Naive thymus-derived CD4-positive, alpha-beta T cell (primary cell): ENCODE measurements around the gene XPC. TPM values are rescaled to one million over a fixed set of nuclear protein-coding genes. Genes with fewer than 3 reads are reported as not detected.
A peak's percentile ranks its signal among the peaks of the same experiment; 100 is the strongest.

ENCODE experiments used
- ATAC-seq: fragments of 150-1000 bp; cut with Tn5 transposase; 2 replicates; pipeline ENCODE4 v1.10.0; 2021; ENCODE audit warnings: mild to moderate bottlenecking, moderate library complexity
- CTCF ChIA-PET: fragments of 350-600 bp; sonication (Branson Sonifier 250); formaldehyde crosslinking; loops from one replicate; lab custom pipeline; 2021; ENCODE audit warnings: antibody characterized with exemption; lab: Charles Lee
- POLR2A ChIA-PET: fragments of 350-600 bp; sonication (Branson Sonifier 250); formaldehyde crosslinking; loops from one replicate; lab custom pipeline; 2021; ENCODE audit warnings: antibody characterized with exemption, inconsistent platforms; lab: Charles Lee
- DNase-seq, 9 donors: peaks; one replicate each; pipeline versions ENCODE4 v3.0.0 to v3.0.0-alpha.2; 2020 to 2022; ENCODE audit warnings: mixed read lengths in 1 of 9
- H3K27ac ChIP-seq: one replicate; pipeline ENCODE4 v1.7.0; 2013; ENCODE audit warnings: mild to moderate bottlenecking, low read depth, low read length, moderate library complexity
- H3K27me3 ChIP-seq, 2 donors: one replicate each; pipeline ENCODE4 v1.7.0; 2013; ENCODE audit warnings: low read length in 2 of 2, mild to moderate bottlenecking in 2 of 2, moderate library complexity in 2 of 2; ENCODE audit not compliant: control insufficient read depth in 2 of 2, insufficient read depth in 2 of 2
- H3K36me3 ChIP-seq, 3 experiments: 1 replicate in 2 of 3; 2 replicates in 1 of 3; pipeline ENCODE4 v1.7.0; 2013; ENCODE audit warnings: low read length in 3 of 3, mild to moderate bottlenecking in 3 of 3, moderate library complexity in 1 of 3; ENCODE audit not compliant: insufficient read depth in 3 of 3, control insufficient read depth in 2 of 3
- H3K4me1 ChIP-seq, 2 donors: one replicate each; pipeline ENCODE4 v1.7.0; 2013; ENCODE audit warnings: low read length in 2 of 2, mild to moderate bottlenecking in 2 of 2, moderate library complexity in 1 of 2; ENCODE audit not compliant: control insufficient read depth in 2 of 2, insufficient read depth in 2 of 2
- H3K4me3 ChIP-seq: 2 replicates; pipeline ENCODE4 v1.7.0; 2013; ENCODE audit warnings: mild to moderate bottlenecking, low read length
- H3K9me3 ChIP-seq, 3 experiments: 1 replicate in 2 of 3; 2 replicates in 1 of 3; pipeline ENCODE4 v1.7.0; 2013; ENCODE audit warnings: low read length in 3 of 3; ENCODE audit not compliant: control insufficient read depth in 2 of 3
- H3K27ac Mint-ChIP-seq, 9 donors: one replicate each; pipeline ENCODE4 v1.8.0; 2020 to 2022; ENCODE audit warnings: mixed read lengths in 9 of 9, mild to moderate bottlenecking in 8 of 9, moderate library complexity in 5 of 9, inconsistent platforms in 2 of 9
- H3K27me3 Mint-ChIP-seq, 5 donors: one replicate each; pipeline ENCODE4 v1.8.0; 2021 to 2022; ENCODE audit warnings: mixed read lengths in 5 of 5, mild to moderate bottlenecking in 1 of 5
- H3K36me3 Mint-ChIP-seq, 5 donors: one replicate each; pipeline ENCODE4 v1.8.0; 2020 to 2022; ENCODE audit warnings: mixed read lengths in 5 of 5, mild to moderate bottlenecking in 3 of 5, inconsistent platforms in 1 of 5
- H3K4me1 Mint-ChIP-seq, 7 donors: one replicate each; pipeline ENCODE4 v1.8.0; 2020 to 2022; ENCODE audit warnings: mixed read lengths in 7 of 7, mild to moderate bottlenecking in 3 of 7, inconsistent platforms in 1 of 7
- H3K4me3 Mint-ChIP-seq, 10 donors: one replicate each; pipeline ENCODE4 v1.8.0; 2020 to 2022; ENCODE audit warnings: mild to moderate bottlenecking in 10 of 10, mixed read lengths in 10 of 10, moderate library complexity in 6 of 10, inconsistent platforms in 2 of 10
- H3K9me3 Mint-ChIP-seq, 11 donors: one replicate each; pipeline ENCODE4 v1.8.0; 2020 to 2022; ENCODE audit warnings: mixed read lengths in 11 of 11, mild to moderate bottlenecking in 4 of 11, inconsistent platforms in 1 of 11, moderate library complexity in 1 of 11
- intact Hi-C, 2 donors: fragments of 100-400 bp; cut with micrococcal nuclease; formaldehyde crosslinking; loops; one replicate each; pipeline ENCODE4 v1.15.1; 2023
- polyA plus RNA-seq, 2 donors: library from polyadenylated mRNA; unstranded; fragments of 300-500 nt; fragmentation: Illumina TruSeq; gene quantifications; one replicate each; pipeline ENCODE4 v1.2.3, GENCODE V29; 2021
- total RNA-seq, 6 experiments: library from RNA in 5 of 6; stranded (reverse) in 5 of 6; gene quantifications; 1 replicate in 5 of 6; 2 replicates in 1 of 6; pipeline ENCODE4 v1.2.3 and lab custom pipeline; 2021 to 2026

Gene XPC
- total and polyA plus RNA-seq, 7 experiments from 2014 or later, result 50.0 to 94.8 (median 57.7) TPM

DNA sequence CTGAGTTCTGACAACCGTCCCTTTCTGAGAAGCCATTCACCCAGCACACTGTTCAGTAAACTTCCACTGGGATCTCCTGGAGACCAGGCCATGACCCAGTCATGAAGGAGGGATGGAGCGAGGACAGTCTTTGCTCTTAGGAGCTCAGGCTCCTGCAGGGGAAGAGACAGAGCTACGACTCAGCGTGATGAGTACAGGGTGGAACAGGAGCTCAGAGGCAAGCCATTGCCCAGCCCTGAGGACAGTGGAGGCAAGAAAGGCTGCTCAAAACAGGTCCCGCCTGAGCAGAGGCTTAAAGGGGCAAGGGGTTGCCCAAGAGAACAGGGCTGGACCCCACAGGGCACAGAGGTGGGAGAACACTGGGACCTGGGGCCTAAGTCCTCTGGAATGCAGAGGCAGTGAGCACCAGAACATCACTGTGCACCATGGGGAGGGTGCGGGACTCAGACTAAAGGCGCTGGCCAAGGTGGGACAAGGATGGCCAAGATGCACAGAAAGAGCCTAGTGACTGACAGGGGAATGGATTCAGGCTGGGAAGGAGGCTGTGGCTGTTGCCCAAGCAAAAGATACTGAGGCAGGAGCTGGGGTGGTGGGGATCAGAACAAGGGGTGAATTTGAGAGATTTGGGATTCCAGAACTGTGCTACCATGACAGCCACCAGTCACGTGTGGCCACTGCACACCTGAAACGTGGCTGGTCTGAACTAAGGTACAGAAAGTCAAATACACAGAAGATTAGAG is 27.7 kb downstream of the XPC start:
- intact Hi-C loops, result no loop called here
- Histone ChIP-seq H3K4me1 (peaks cover 0 to under 1% of the 10 kb centered on the region in 2 donors), H3K36me3 (peaks cover 0 to 80% (median 14%) of the 10 kb centered on the region in 3 experiments), H3K27ac (no peak overlapping the region), H3K4me3 (no peak overlapping the region), H3K9me3 (no peaks in the 10 kb centered on the region), H3K27me3 (no peaks in the 10 kb centered on the region)
- Mint-ChIP-seq H3K27me3 (no peaks in the 10 kb centered on the region), H3K4me1 (peaks cover 7 to 19% (median 14%) of the 10 kb centered on the region in 7 donors), H3K9me3 (peaks cover 0 to 3% (median 0%) of the 10 kb centered on the region in 11 donors), H3K4me3 (no peak overlapping the region), H3K27ac (peak overlapping the region; percentile 29 to 77 (median 64)), H3K36me3 (peaks cover 8 to 49% (median 19%) of the 10 kb centered on the region in 5 donors)
- POLR2A ChIA-PET, result interaction anchor here (0.9 to 2.9 kb wide), 3 partner anchors 20 to 28 kb away, joined by 3 to 12 read pairs (median 3); partner anchors contain the start of genes LSM3 and XPC
- DNase-seq (no peak), ATAC-seq (no peak)
- CTCF ChIA-PET, result no interaction called here

DNA sequence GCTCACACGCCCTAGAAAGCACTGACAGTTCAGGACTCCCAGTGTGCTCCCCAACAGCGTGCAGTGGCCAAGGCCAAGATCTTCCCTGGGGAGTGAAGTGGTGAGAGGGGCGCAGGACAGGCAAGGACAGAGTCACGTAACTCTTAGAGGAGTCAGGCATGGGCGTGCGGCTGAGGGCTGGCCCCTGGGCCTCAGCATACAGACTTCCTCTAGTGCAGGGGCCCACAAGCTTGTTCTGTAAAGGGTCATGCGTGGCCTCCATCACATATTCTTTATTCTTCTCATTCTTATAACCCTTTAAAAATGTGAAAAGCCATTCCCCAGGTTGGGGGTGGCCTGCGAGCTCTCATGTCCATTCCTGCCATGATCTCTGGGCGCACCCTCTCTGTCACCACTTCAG is 28.3 kb downstream of the XPC start:
- Histone ChIP-seq H3K27me3 (no peaks in the 10 kb centered on the region), H3K9me3 (no peaks in the 10 kb centered on the region), H3K27ac (no peak overlapping the region), H3K36me3 (peaks cover 0 to 84% (median 14%) of the 10 kb centered on the region in 3 experiments), H3K4me3 (no peak overlapping the region), H3K4me1 (peaks cover 4 to 6% of the 10 kb centered on the region in 2 donors)
- POLR2A ChIA-PET, result interaction anchor here (0.9 to 2.9 kb wide), 4 partner anchors 21 to 38 kb away, joined by 3 to 12 read pairs (median 3); partner anchors contain the start of genes LSM3 and XPC
- ATAC-seq, result no peak
- peaks cover 11 to 20% (median 17%) of the 10 kb centered on the region in 7 donors for H3K4me1 Mint-ChIP-seq
- DNase-seq, result no peak
- CTCF ChIA-PET, result no interaction called here
- H3K9me3 Mint-ChIP-seq, result peaks cover 0 to 3% (median 0%) of the 10 kb centered on the region in 11 donors
- H3K36me3 Mint-ChIP-seq, result peaks cover 8 to 53% (median 19%) of the 10 kb centered on the region in 5 donors
- no peaks in the 10 kb centered on the region for H3K27me3 Mint-ChIP-seq
- no peak overlapping the region for H3K4me3 Mint-ChIP-seq
- intact Hi-C loops, result no loop called here
- H3K27ac Mint-ChIP-seq, result peak overlapping the region in 8 of 9 donors; percentile 18 to 82 (median 62)

DNA sequence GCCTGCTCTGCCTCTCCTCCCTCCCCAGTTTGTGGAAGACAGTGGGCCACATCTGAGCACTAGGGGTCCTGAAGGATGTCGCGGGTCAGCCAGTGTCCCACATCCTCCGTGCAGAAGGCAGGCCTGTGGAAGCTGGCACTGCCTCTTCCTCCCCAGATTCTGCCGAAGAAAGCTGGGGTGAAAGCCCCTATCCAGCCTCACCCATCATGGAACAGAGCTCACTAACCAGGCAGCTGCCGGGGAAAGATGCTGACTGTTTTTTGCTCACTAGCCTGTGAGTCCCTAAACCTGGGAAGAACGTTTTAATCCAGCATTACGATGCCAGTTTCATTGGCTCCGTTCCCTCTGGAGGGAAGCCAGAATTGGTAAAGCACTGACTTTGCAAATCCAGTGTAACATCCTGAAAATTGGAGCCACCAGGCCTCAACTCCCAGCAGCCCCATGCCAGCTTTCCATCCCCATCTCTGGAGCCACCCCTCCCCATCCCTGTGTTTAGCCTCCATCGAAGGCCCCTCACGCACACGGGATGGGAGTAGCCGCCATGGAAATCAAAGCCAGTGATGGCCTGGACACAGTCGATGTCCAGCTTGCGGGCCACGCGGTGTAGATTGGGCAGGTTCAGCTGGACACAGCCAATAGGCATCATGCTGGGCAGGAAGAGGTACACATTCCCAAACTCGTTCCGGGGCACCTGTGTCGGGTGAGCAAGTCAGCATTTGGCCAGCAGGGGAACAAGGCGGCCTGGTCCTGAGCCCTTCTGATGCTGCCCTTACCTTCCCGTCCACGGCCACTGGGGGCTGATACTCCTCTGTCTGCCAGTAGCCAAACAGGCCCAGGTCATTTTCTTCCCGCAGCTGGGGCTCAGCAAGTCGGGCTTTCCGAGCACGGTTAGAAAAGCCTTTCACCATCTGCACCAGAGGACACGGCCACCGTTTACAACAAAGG is 30.1 kb downstream of the XPC start:
- DNase-seq (peak in 1 of 9 donors; percentile 11), ATAC-seq (no peak)
- peaks cover 13 to 31% (median 26%) of the 10 kb centered on the region in 7 donors for H3K4me1 Mint-ChIP-seq
- no peaks in the 10 kb centered on the region for H3K27me3 Mint-ChIP-seq
- ChIA-PET POLR2A (interaction anchor here (4.9 kb wide), 1 partner anchor 30 kb away, joined by 36 read pairs; the partner anchor contains the start of genes LSM3 and XPC), CTCF (no interaction called here)
- Histone ChIP-seq H3K4me1 (peaks cover 21 to 23% of the 10 kb centered on the region in 2 donors), H3K9me3 (no peaks in the 10 kb centered on the region), H3K27ac (no peak overlapping the region), H3K27me3 (no peaks in the 10 kb centered on the region), H3K4me3 (no peak overlapping the region), H3K36me3 (peaks cover 0 to 69% (median 14%) of the 10 kb centered on the region in 3 experiments)
- H3K27ac Mint-ChIP-seq, result peak overlapping the region in 7 of 9 donors; percentile 41 to 100 (median 98)
- no peak overlapping the region for H3K4me3 Mint-ChIP-seq
- peaks cover 3 to 43% (median 12%) of the 10 kb centered on the region in 5 donors for H3K36me3 Mint-ChIP-seq
- H3K9me3 Mint-ChIP-seq, result peaks cover 0 to 2% (median 0%) of the 10 kb centered on the region in 11 donors
- intact Hi-C loops, result loop anchor here in 1 of 2 donors (10.0 kb wide), 1 partner anchor 494 kb away; no protein-coding TSS in a partner anchor

DNA sequence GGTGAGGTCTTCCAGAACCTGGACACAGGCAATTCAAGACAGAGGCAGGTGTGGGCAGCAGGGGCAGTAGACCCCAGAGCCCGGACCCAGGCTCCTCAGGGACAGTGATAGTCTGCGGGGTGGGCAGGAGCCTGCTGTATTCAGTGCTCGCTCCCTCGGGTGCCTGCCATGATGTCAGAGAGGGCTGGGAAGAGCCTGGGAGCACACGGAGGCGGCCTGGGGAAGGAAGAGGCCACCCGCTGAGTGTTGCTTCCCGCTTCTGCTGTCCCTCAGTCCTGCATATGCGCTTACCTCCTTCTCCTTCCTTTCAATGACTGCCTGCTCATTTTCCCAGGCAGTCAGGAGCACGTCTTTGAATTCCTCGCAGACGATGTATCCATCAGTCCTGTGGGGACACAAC is 30.8 kb downstream of the XPC start:
- no peaks in the 10 kb centered on the region for H3K27me3 Mint-ChIP-seq
- CTCF ChIA-PET, result no interaction called here
- DNase-seq (peak in 1 of 9 donors; percentile 17), ATAC-seq (no peak)
- peaks cover 0 to 2% (median 0%) of the 10 kb centered on the region in 11 donors for H3K9me3 Mint-ChIP-seq
- POLR2A ChIA-PET, result interaction anchor here (4.9 to 7.2 kb wide), 2 partner anchors 22 to 31 kb away, joined by 36 to 96 read pairs; partner anchors contain the start of genes CHCHD4, LSM3, TMEM43 and XPC
- no peak overlapping the region for H3K4me3 ChIP-seq
- H3K4me1 ChIP-seq, result peaks cover 28 to 29% of the 10 kb centered on the region in 2 donors
- no peak overlapping the region for H3K27ac ChIP-seq
- H3K27ac Mint-ChIP-seq, result peak overlapping the region; percentile 76 to 100 (median 97)
- no peak overlapping the region for H3K4me3 Mint-ChIP-seq
- no peaks in the 10 kb centered on the region for H3K27me3 ChIP-seq
- peaks cover 3 to 42% (median 12%) of the 10 kb centered on the region in 5 donors for H3K36me3 Mint-ChIP-seq
- intact Hi-C loops, result loop anchor here in 1 of 2 donors (10.0 kb wide), 1 partner anchor 493 kb away; no protein-coding TSS in a partner anchor
- peaks cover 18 to 38% (median 32%) of the 10 kb centered on the region in 7 donors for H3K4me1 Mint-ChIP-seq
- H3K36me3 ChIP-seq, result peaks cover 0 to 62% (median 14%) of the 10 kb centered on the region in 3 experiments
- no peaks in the 10 kb centered on the region for H3K9me3 ChIP-seq

DNA sequence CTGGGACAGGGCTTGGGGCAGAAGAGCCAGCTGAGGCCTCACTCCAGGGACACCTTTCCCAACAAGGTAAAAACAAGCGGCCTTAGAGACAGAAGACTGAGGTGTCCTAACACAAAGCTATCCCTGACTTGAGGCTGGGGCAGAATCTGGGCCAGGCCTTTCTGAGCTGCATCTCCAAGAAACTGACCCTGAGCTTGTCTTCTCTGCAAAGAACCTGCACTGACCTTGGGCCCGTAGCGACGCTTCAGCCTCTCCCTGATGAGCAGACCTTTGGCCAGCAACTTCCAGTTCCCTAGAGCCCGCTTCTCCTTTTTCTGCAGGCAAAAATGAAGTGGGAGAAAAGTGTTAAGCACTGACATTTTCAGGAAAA is 31.4 kb downstream of the XPC start:
- DNase-seq, result no peak
- Histone ChIP-seq H3K4me3 (no peak overlapping the region), H3K4me1 (peaks cover 32 to 34% of the 10 kb centered on the region in 2 donors), H3K27ac (no peak overlapping the region), H3K27me3 (no peaks in the 10 kb centered on the region), H3K36me3 (peaks cover 0 to 56% (median 10%) of the 10 kb centered on the region in 3 experiments), H3K9me3 (no peaks in the 10 kb centered on the region)
- intact Hi-C loops, result loop anchor here in 1 of 2 donors (10.0 kb wide), 1 partner anchor 492 kb away; no protein-coding TSS in a partner anchor
- Mint-ChIP-seq H3K4me1 (peaks cover 24 to 43% (median 38%) of the 10 kb centered on the region in 7 donors), H3K27ac (peak overlapping the region; percentile 70 to 100 (median 97)), H3K9me3 (peaks cover 0 to 2% (median 0%) of the 10 kb centered on the region in 11 donors), H3K27me3 (no peaks in the 10 kb centered on the region), H3K4me3 (no peak overlapping the region), H3K36me3 (peaks cover 3 to 36% (median 12%) of the 10 kb centered on the region in 5 donors)
- ATAC-seq, result no peak
- POLR2A ChIA-PET, result interaction anchor here (1.2 to 7.2 kb wide), 3 partner anchors 21 to 31 kb away, joined by 4 to 96 read pairs (median 36); partner anchors contain the start of genes CHCHD4, LSM3, TMEM43 and XPC
- CTCF ChIA-PET, result no interaction called here
